ENCODE results near the gene GPR15LG.

GPR15LG gene

DNA sequence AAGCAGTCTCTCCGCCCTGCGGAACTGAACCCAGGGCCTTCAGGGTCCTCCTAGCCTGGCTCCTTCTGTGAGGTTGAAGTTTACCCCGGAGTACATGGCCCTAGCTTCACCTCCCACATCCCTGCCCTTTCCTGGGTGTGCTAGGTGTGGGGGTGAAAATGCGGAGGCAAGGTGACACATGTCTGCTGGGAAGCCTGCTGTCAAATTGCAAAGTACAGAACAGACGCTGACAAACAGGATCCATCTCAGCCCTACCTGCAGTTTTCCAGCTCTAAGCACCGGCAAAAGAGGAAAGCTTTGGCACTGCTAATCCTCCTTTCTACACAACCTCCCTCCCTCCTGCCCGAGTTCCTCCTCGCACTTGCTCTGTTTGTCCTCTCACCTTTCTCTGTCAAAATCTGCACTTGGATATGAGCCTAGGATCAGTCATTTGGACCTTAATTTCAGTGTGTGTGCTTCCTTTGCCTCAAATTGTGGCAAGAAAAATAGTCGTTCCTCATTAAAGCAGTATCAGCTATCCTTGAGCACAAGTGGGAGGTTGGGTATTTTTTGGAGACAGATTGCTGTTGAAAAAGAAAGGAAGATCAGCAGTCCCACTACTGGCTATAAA is 14.4 kb upstream of the GPR15LG start:
- no peaks in the 10 kb centered on the region for H3K4me1 ChIP-seq (ENCODE audit: low read depth, poor library complexity, severe bottlenecking)
- H3K36me3 ChIP-seq (ENCODE audit: insufficient read depth), result no peaks in the 10 kb centered on the region; the same call in 1 of the 2 replicates
- no peak overlapping the region for H3K4me2 ChIP-seq
- no peak overlapping the region for H3K9ac ChIP-seq
- no peaks in the 10 kb centered on the region for H3K27me3 ChIP-seq (ENCODE audit: insufficient read depth, low read depth)
- TF ChIP-seq, protein P1, sequence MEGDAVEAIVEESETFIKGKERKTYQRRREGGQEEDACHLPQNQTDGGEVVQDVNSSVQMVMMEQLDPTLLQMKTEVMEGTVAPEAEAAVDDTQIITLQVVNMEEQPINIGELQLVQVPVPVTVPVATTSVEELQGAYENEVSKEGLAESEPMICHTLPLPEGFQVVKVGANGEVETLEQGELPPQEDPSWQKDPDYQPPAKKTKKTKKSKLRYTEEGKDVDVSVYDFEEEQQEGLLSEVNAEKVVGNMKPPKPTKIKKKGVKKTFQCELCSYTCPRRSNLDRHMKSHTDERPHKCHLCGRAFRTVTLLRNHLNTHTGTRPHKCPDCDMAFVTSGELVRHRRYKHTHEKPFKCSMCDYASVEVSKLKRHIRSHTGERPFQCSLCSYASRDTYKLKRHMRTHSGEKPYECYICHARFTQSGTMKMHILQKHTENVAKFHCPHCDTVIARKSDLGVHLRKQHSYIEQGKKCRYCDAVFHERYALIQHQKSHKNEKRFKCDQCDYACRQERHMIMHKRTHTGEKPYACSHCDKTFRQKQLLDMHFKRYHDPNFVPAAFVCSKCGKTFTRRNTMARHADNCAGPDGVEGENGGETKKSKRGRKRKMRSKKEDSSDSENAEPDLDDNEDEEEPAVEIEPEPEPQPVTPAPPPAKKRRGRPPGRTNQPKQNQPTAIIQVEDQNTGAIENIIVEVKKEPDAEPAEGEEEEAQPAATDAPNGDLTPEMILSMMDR (conservative IDR thresholded peaks at IDR 0.05; ENCODE audit: low read depth, low read length), result no peak
- H4K20me1 ChIP-seq (ENCODE audit: insufficient read depth), result no peaks in the 10 kb centered on the region
- no peak overlapping the region for H3K4me3 ChIP-seq (IDR thresholded peaks at IDR 0.05; ENCODE audit: insufficient read depth, low read depth, low read length)
- no peak overlapping the region for H2AFZ ChIP-seq (ENCODE audit: low read depth)
- no peak overlapping the region for H3K27ac ChIP-seq
- H3K79me2 ChIP-seq (ENCODE audit: insufficient read depth, low read depth), result no peaks in the 10 kb centered on the region

DNA sequence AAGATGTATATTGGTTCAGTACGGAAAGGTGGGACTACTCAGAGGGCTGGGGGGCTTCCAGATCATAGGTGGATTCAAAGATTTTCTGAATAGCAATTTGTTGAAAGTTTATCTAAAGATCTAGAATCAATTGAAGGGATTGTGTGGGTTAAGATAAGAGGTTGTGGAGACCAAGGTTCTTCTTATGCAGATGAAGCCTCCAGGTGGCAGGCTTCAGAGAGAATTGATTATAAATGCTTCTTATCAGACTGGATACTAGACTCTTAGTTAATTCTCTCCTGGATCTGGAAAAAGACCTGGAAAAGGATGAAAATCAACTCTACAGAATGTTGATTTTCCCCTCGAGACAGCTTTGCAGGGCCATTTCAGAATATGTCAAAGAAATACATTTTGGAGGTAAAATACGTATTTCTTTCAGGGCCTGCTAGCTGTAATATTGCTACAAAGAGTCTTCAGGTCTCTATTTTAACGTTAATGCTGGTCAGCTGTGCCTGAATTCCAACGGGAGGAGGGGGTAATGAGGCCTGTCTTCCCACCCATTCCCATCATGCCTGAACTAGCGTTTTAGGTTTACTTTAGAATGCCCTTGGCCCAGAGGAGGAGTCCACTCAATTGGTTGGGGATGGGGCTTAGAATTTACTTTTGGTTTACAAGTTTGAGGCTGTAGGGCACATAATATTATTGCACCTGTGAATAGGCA is 12.8 kb upstream of the GPR15LG start:
- Histone ChIP-seq H3K4me1 (ENCODE audit: low read depth, poor library complexity, severe bottlenecking) (no peaks in the 10 kb centered on the region), H3K4me3 (IDR thresholded peaks at IDR 0.05; ENCODE audit: insufficient read depth, low read depth, low read length) (no peak overlapping the region), H3K36me3 (ENCODE audit: insufficient read depth) (no peaks in the 10 kb centered on the region), H3K27me3 (ENCODE audit: insufficient read depth, low read depth) (no peaks in the 10 kb centered on the region), H3K4me2 (no peak overlapping the region), H3K79me2 (ENCODE audit: insufficient read depth, low read depth) (no peaks in the 10 kb centered on the region), H3K9ac (no peak overlapping the region), H4K20me1 (ENCODE audit: insufficient read depth) (no peaks in the 10 kb centered on the region), H2AFZ (ENCODE audit: low read depth) (no peak overlapping the region), H3K27ac (no peak overlapping the region)
- TF ChIP-seq, protein P1 (conservative IDR thresholded peaks at IDR 0.05; ENCODE audit: low read depth, low read length), result no peak

DNA sequence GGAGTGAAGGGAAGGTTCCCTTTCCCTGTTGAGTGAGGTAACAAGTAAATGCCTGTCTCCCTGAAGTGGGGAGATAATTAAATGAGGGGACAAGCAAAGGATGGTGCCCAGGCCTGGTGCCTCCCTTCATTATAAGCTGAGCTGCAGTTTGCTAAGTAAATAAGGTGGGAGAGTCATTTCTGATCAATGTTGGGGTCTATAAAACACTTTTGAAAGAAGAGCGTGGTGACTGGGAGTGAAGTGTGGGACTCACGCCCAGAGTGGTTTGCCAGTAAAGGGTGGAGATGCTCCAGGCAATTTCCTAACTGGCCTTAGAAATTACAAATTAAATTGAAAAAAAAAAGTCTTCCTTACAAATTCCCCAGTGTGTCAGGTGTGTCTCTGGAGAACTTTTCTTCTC is 9.6 kb upstream of the GPR15LG start:
- TF ChIP-seq, protein P1 (conservative IDR thresholded peaks at IDR 0.05; ENCODE audit: low read depth, low read length), result no peak
- no peaks in the 10 kb centered on the region for H3K36me3 ChIP-seq (ENCODE audit: insufficient read depth)
- no peaks in the 10 kb centered on the region for H4K20me1 ChIP-seq (ENCODE audit: insufficient read depth)
- H3K4me1 ChIP-seq (ENCODE audit: low read depth, poor library complexity, severe bottlenecking), result no peaks in the 10 kb centered on the region
- H3K27me3 ChIP-seq (ENCODE audit: insufficient read depth, low read depth), result no peaks in the 10 kb centered on the region
- no peak overlapping the region for H3K4me3 ChIP-seq (IDR thresholded peaks at IDR 0.05; ENCODE audit: insufficient read depth, low read depth, low read length)
- no peak overlapping the region for H3K27ac ChIP-seq
- no peak overlapping the region for H2AFZ ChIP-seq (ENCODE audit: low read depth)
- H3K79me2 ChIP-seq (ENCODE audit: insufficient read depth, low read depth), result no peaks in the 10 kb centered on the region
- H3K9ac ChIP-seq, result no peak overlapping the region
- no peak overlapping the region for H3K4me2 ChIP-seq

DNA sequence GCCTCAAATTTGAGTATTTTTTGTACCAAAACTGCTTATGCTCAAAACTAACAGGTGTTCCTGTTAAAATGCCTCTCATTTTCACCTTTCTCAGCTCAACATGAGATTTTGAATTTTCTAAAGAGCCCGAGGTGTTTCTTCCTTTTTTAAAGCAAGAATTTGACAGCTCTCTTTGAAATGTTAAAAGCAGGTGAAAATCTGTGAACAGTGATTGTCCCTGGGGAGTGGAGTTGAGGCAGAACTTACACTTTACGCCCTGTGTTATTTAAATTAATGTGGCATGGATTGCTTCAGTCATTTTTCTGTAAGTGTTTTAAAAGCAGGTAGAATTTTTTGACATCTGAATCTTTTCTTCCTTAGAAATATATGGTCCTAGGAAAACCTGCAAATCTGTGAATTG is 9.2 kb upstream of the GPR15LG start:
- no peak overlapping the region for H3K27ac ChIP-seq
- H2AFZ ChIP-seq (ENCODE audit: low read depth), result no peak overlapping the region
- H3K79me2 ChIP-seq (ENCODE audit: insufficient read depth, low read depth), result no peaks in the 10 kb centered on the region
- no peaks in the 10 kb centered on the region for H3K27me3 ChIP-seq (ENCODE audit: insufficient read depth, low read depth)
- no peak overlapping the region for H3K9ac ChIP-seq
- no peak overlapping the region for H3K4me2 ChIP-seq
- H3K4me1 ChIP-seq (ENCODE audit: low read depth, poor library complexity, severe bottlenecking), result no peaks in the 10 kb centered on the region
- no peaks in the 10 kb centered on the region for H3K36me3 ChIP-seq (ENCODE audit: insufficient read depth)
- no peak overlapping the region for H3K4me3 ChIP-seq (IDR thresholded peaks at IDR 0.05; ENCODE audit: insufficient read depth, low read depth, low read length)
- TF ChIP-seq, protein P1 (conservative IDR thresholded peaks at IDR 0.05; ENCODE audit: low read depth, low read length), result no peak
- no peaks in the 10 kb centered on the region for H4K20me1 ChIP-seq (ENCODE audit: insufficient read depth)
